Measurements from ENCODE around the gene WDR45B.

- TF ChIP-seq, protein P1, sequence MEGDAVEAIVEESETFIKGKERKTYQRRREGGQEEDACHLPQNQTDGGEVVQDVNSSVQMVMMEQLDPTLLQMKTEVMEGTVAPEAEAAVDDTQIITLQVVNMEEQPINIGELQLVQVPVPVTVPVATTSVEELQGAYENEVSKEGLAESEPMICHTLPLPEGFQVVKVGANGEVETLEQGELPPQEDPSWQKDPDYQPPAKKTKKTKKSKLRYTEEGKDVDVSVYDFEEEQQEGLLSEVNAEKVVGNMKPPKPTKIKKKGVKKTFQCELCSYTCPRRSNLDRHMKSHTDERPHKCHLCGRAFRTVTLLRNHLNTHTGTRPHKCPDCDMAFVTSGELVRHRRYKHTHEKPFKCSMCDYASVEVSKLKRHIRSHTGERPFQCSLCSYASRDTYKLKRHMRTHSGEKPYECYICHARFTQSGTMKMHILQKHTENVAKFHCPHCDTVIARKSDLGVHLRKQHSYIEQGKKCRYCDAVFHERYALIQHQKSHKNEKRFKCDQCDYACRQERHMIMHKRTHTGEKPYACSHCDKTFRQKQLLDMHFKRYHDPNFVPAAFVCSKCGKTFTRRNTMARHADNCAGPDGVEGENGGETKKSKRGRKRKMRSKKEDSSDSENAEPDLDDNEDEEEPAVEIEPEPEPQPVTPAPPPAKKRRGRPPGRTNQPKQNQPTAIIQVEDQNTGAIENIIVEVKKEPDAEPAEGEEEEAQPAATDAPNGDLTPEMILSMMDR (IDR thresholded peaks at IDR 0.05), result no peak
- no peak for TF ChIP-seq POLR2A (IDR thresholded peaks at IDR 0.05)
These were observed 18.0 kb downstream of the WDR45B start for GRCh38 chr17:82630212-82630611.
